HL-60 (cell line): Measurements from ENCODE around the gene DISP3.

Experiments
- DNase-seq, 2 experiments: peaks; one replicate each; pipeline ENCODE4 v3.0.0-alpha.2; 2010 to 2020; ENCODE audit warnings: low read depth in 1 of 2, low spot score in 1 of 2
- H3K27ac ChIP-seq: fragments of 250-450 bp; sonication (Bioruptor Pico); replicated peaks from 2 replicates; pipeline ENCODE4 v1.5.1; 2020; ENCODE audit warnings: mild to moderate bottlenecking, moderate library complexity
- H3K27me3 ChIP-seq: fragments of 250-450 bp; sonication (Bioruptor Pico); 2 replicates; pipeline ENCODE4 v1.5.1; 2021; ENCODE audit warnings: mild to moderate bottlenecking, moderate library complexity; ENCODE audit not compliant: insufficient read depth, poor library complexity, severe bottlenecking
- H3K4me3 ChIP-seq: replicated peaks from 2 replicates; pipeline ENCODE4 v1.5.1; 2011; ENCODE audit warnings: mild to moderate bottlenecking, control low read depth, low read length; ENCODE audit not compliant: insufficient read depth
- CTCF ChIP-seq: IDR thresholded peaks from one replicate; pipeline ENCODE4 v1.5.1; 2011; ENCODE audit warnings: low read length, control low read depth, inconsistent platforms; ENCODE audit not compliant: insufficient read depth
- GABPA ChIP-seq: IDR thresholded peaks from 2 replicates; pipeline ENCODE4 v1.6.1; 2012; ENCODE audit warnings: low read depth
- POLR2AphosphoS5 ChIP-seq: IDR thresholded peaks from 2 replicates; pipeline ENCODE4 v1.6.1; 2012; ENCODE audit warnings: low read depth
- SPI1 ChIP-seq: IDR thresholded peaks from 2 replicates; pipeline ENCODE4 v1.6.1; 2012; ENCODE audit warnings: low read depth, mild to moderate bottlenecking, borderline replicate concordance
- TF ChIP-seq, protein P1 (sequence below): IDR thresholded peaks from 2 replicates; pipeline ENCODE4 v1.6.1; 2012; ENCODE audit warnings: low read depth; ENCODE audit not compliant: insufficient replicate concordance

DISP3 gene

DNA sequence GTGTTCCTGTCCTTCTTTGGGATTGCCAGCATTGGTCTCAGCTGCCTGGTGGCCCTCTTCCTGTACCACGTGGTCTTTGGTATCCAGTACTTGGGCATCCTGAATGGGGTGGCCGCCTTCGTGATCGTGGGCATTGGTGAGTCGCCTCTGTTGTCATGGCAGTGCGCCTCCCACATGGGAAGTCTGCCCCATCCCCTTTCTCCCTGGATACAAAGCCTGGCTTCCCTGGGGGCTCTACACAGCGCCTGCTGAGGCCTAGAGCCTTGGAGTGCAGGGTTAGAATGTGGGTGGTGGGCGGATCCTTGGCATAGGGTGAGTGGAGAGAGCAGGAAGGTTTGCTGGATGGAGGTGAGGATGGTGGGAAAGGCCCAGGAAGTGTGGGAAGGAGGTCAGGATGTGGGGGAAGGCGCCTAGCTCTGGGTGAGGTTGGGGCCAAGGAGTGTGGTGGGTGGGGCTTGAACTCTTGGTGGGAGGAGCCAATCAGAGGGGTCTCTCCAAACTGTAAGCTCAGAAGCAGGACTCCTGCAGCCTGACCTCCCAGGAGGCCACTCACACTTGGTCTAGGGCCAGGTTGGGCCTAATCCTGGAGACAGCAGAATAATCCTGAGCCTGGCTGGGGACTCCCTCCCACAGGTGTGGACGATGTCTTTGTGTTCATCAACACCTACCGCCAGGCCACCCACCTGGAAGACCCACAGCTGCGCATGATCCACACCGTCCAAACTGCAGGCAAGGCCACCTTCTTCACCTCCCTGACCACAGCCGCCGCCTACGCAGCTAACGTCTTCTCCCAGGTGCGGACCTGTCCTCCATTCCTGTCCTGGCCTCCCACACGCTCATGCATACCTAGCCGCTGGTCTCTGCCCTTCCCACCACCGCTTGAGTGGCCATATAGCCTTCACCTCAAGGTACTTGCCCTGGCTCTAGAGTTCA is 36.7 kb downstream of the DISP3 start:
- no peak overlapping the region for H3K27ac ChIP-seq
- no peak for TF ChIP-seq GABPA
- no peak for TF ChIP-seq POLR2AphosphoS5
- TF ChIP-seq SPI1, result no peak
- TF ChIP-seq, protein P1, sequence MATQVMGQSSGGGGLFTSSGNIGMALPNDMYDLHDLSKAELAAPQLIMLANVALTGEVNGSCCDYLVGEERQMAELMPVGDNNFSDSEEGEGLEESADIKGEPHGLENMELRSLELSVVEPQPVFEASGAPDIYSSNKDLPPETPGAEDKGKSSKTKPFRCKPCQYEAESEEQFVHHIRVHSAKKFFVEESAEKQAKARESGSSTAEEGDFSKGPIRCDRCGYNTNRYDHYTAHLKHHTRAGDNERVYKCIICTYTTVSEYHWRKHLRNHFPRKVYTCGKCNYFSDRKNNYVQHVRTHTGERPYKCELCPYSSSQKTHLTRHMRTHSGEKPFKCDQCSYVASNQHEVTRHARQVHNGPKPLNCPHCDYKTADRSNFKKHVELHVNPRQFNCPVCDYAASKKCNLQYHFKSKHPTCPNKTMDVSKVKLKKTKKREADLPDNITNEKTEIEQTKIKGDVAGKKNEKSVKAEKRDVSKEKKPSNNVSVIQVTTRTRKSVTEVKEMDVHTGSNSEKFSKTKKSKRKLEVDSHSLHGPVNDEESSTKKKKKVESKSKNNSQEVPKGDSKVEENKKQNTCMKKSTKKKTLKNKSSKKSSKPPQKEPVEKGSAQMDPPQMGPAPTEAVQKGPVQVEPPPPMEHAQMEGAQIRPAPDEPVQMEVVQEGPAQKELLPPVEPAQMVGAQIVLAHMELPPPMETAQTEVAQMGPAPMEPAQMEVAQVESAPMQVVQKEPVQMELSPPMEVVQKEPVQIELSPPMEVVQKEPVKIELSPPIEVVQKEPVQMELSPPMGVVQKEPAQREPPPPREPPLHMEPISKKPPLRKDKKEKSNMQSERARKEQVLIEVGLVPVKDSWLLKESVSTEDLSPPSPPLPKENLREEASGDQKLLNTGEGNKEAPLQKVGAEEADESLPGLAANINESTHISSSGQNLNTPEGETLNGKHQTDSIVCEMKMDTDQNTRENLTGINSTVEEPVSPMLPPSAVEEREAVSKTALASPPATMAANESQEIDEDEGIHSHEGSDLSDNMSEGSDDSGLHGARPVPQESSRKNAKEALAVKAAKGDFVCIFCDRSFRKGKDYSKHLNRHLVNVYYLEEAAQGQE, result no peak
- TF ChIP-seq CTCF, result no peak
- H3K27me3 ChIP-seq, result no peaks in the 10 kb centered on the region
- H3K4me3 ChIP-seq, result no peak overlapping the region
- no peak for DNase-seq

DNA sequence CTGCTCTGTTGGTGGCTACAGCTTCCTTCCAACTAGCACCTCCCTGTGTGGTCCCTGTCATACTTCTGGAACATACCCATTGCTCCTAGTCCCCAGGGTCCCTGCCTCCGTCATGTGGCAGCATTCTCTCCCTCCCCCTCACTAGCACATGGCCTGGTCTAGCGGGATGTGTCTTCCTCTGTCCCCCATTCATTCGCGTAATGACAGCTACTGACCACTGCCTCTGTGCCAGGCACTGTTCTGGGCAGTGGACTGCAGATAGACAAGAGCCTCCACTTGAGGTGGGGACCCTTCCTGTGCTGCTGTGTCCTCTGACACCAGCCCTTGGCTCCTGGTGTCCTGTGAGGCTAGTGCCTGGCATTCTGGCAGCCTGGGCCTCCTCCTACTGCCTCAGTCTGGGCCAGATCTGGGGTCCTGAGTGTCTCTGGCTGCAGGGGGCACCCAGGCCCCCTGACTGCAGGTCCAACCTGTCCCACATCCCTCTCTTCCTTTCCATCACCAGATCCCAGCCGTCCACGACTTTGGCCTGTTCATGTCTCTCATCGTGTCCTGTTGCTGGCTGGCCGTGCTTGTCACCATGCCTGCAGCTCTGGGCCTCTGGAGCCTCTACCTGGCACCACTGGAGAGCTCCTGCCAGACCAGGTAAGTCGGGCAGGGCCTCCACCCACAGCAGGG is 38.1 kb downstream of the DISP3 start:
- TF ChIP-seq SPI1, result no peak
- TF ChIP-seq, protein P1, result no peak
- Histone ChIP-seq H3K27ac (no peak overlapping the region), H3K27me3 (no peaks in the 10 kb centered on the region), H3K4me3 (no peak overlapping the region)
- no peak for DNase-seq

DNA sequence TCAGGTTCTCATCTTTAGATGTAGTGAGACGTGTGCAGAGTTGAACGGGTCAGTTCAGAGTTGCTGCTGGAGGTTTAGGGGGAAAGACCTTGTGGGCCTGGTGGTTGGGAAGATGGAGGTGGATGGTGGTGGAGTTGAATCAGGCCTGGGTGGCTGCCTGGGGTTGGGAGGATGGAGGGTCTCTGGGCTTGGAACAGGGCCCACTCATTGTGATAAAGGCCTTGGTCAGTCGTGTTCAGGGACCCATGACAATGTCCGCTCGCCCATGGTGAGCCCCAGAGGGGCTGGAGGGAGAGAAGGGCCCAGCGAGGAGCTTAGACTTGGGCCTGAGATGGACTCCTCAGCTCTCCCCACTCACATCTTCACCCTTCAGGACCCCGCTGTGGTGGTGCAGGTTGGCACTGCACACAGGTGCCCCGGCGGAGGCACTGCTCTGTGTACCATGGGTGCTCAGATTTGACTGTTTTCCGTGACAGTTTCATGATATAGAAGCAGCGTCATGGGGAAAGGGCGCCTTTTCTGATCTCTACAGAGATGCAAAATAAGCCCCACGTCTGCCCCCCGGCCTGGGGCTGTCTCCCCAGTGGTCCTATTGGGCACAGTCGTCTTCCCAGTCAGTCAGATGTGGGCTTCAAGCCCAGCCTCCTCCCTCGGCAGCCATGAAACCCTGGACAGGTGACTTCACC is 39.2 kb downstream of the DISP3 start:
- Histone ChIP-seq H3K27ac (no peak overlapping the region), H3K4me3 (no peak overlapping the region), H3K27me3 (no peaks in the 10 kb centered on the region)
- no peak for DNase-seq
- no peak for TF ChIP-seq POLR2AphosphoS5
- TF ChIP-seq CTCF, result no peak
- TF ChIP-seq, protein P1, result no peak
- no peak for TF ChIP-seq GABPA
- TF ChIP-seq SPI1, result no peak
